D721Med (cell line): ENCODE results near the gene SLIT1.

Experiments used
- DNase-seq: peaks from one replicate; pipeline ENCODE4 v3.0.0; 2011; ENCODE audit warnings: low spot score; ENCODE audit not compliant: insufficient read length
- FAIRE-seq: peaks from 2 replicates; lab custom pipeline; 2011; peaks lifted over from hg19 to GRCh38; lab: Jason Lieb, UNC
- TF ChIP-seq, protein P1 (sequence below): IDR thresholded peaks from 2 replicates; pipeline ENCODE4 v1.5.1; 2012; ENCODE audit warnings: mild to moderate bottlenecking, control low read depth; ENCODE audit not compliant: insufficient read depth; ENCODE audit errors: missing control alignments

SLIT1 gene

DNA sequence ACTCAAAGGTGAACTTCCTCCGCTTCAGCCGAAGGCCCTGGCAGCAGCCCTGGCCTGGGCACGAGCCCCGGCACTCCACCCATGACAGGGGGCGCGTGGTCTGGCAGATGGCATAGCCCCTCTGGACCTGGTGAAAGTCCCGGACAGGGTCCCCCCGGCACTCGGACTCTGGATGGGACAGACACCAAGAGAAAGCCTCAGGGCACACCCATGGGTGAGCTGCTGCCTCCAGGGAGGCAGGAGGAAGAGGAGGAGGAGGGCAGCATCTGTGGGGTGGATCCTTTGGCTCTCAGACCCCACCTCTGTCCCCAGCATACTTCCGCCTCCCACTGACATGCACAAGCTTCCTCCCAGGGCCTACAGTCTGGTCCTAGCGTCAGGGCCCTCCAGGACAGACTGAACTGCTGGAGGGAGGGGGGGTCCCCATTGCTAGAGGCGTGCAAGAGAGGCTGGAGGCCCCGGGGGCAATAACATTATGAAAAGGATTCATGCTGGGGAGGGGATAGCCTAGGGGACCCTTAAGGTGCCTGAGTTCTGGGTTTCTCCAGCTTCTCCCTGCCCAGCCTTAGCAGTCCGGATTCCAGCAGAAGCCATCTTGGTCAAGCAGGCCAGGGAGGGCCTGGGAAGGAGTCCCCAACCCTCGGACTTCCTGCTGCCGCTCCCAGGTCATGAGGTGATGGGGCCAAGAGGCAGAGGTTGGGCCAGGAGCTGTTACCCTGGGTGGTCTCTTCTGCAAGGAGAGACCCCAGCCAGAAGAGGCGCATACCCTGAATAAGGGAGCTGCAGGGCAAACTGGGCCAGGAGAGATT is 184.4 kb downstream of the SLIT1 start:
- FAIRE-seq (no peak), DNase-seq (no peak)

GRCh38 chr10:97000487-97001182 is 185.1 kb downstream of the SLIT1 start:
- TF ChIP-seq, protein P1, sequence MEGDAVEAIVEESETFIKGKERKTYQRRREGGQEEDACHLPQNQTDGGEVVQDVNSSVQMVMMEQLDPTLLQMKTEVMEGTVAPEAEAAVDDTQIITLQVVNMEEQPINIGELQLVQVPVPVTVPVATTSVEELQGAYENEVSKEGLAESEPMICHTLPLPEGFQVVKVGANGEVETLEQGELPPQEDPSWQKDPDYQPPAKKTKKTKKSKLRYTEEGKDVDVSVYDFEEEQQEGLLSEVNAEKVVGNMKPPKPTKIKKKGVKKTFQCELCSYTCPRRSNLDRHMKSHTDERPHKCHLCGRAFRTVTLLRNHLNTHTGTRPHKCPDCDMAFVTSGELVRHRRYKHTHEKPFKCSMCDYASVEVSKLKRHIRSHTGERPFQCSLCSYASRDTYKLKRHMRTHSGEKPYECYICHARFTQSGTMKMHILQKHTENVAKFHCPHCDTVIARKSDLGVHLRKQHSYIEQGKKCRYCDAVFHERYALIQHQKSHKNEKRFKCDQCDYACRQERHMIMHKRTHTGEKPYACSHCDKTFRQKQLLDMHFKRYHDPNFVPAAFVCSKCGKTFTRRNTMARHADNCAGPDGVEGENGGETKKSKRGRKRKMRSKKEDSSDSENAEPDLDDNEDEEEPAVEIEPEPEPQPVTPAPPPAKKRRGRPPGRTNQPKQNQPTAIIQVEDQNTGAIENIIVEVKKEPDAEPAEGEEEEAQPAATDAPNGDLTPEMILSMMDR: no peak
- DNase-seq (no peak), FAIRE-seq (no peak)

More for the DNA sequence above, 184.4 kb downstream of the SLIT1 start:
- TF ChIP-seq, protein P1: no peak

DNA sequence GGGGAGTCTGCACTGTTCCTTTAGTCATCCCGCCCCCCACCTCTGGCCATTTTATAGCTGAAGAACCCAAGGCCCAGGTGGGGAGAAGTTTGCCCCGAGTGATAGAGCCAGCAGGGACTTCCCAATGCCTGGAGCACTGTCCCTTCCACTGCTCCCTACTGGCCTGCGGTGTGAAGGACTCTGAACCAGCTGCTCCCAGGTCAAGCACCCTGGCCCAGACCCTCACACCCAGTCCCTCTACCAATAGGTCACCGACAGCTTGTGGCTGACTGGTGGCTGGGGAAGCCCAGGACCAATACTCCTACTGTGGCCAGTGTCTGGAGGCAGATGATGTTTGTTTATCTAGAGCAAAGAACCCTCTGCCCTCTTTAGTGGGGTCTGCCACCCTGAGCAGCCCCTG is 185.8 kb downstream of the SLIT1 start:
- FAIRE-seq (no peak), DNase-seq (no peak)
- TF ChIP-seq, protein P1: no peak

- DNase-seq (no peak), FAIRE-seq (no peak)
- TF ChIP-seq, protein P1: no peak
Observed at GRCh38 chr10:96999337-96999736, 186.4 kb downstream of the SLIT1 start.

DNA sequence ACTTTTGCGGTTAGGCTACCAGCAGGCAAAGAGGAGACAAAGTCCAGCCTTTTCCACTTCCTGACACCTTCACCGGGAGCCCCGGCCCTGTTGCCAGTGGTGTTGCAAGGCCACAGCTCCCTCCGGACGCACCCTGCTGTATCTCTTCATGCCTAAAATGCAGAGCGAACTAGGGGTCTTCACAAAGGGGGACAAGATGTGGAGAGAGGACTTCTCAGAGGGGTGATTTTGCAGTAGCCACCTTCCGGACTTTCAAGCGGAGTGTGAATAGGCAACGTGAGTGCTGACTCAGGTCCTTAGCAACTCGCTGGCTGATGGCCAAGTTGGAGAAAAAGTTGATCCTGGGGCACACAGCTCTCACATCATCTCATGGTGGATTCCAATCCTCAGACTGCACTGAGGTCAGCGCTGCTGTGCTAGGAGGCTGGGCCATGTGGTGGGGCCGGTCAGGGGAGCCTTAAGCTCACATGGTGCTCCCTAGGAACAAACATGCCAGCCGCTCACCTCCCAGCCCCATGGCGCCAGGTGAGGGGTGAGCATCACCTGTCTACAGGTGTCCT is 187.3 kb downstream of the SLIT1 start:
- TF ChIP-seq, protein P1: no peak
- DNase-seq: no peak
- no peak for FAIRE-seq

GRCh38 chr10:96996275-96996965 is 189.3 kb downstream of the SLIT1 start:
- FAIRE-seq: no peak
- TF ChIP-seq, protein P1: no peak
- no peak for DNase-seq
